Caco-2 (cell line): ENCODE data around the gene PRRG2. TPM values are rescaled to one million over a fixed set of nuclear protein-coding genes. Genes with fewer than 3 reads are reported as not detected.
"Not testable (repeated sequence)": the region's sequence is repeated elsewhere in the genome, so short reads cannot be mapped to it uniquely, and the experiment has no call there.

ENCODE experiments used
- BruUV-seq: library from RNA; stranded (reverse); fragments of 400-500 nt; replicated peaks from 2 replicates; lab custom pipeline; 2021; lab: Mats Ljungman, UMichigan
- CTCF ChIA-PET: fragments of 300-600 bp; sonication (Branson Sonifier 250); formaldehyde crosslinking; loops from one replicate; lab custom pipeline; 2022; ENCODE audit warnings: antibody characterized with exemption; lab: Charles Lee
- POLR2A ChIA-PET: fragments of 300-600 bp; sonication (Branson Sonifier 250); formaldehyde crosslinking; loops from one replicate; lab custom pipeline; 2022; ENCODE audit warnings: antibody characterized with exemption; lab: Charles Lee
- DNase-seq, 2 experiments: peaks; one replicate each; pipeline versions ENCODE4 v3.0.0 to v3.0.0-alpha.2; 2020 to 2022
- H3K27me3 ChIP-seq: replicated peaks from 2 replicates; pipeline ENCODE4 v1.6.0; 2011; ENCODE audit warnings: low read length; ENCODE audit not compliant: control insufficient read depth, insufficient read depth
- H3K36me3 ChIP-seq: 2 replicates; pipeline ENCODE4 v1.5.1; 2011; ENCODE audit warnings: low read length; ENCODE audit not compliant: control insufficient read depth, insufficient read depth
- H3K4me1 ChIP-seq: fragments of 250-450 bp; sonication (Bioruptor Pico); 2 replicates; pipeline ENCODE4 v1.5.1; 2020; ENCODE audit warnings: mild to moderate bottlenecking
- H3K4me3 ChIP-seq: 2 replicates; pipeline ENCODE4 v1.5.1; 2011; ENCODE audit warnings: low read depth, mild to moderate bottlenecking, control low read depth, low read length
- H3K9me3 ChIP-seq: fragments of 250-450 bp; sonication (Bioruptor Pico); 2 replicates; pipeline ENCODE4 v1.5.1; 2020; ENCODE audit warnings: mild to moderate bottlenecking, moderate library complexity
- H3K27ac Mint-ChIP-seq: one replicate; pipeline ENCODE4 v1.8.0; 2022; ENCODE audit warnings: mixed read lengths; ENCODE audit not compliant: unreplicated experiment
- H3K27me3 Mint-ChIP-seq: one replicate; pipeline ENCODE4 v1.8.0; 2022; ENCODE audit warnings: mixed read lengths; ENCODE audit not compliant: insufficient read depth, unreplicated experiment
- H3K36me3 Mint-ChIP-seq: one replicate; pipeline ENCODE4 v1.8.0; 2022; ENCODE audit warnings: mild to moderate bottlenecking, mixed read lengths; ENCODE audit not compliant: insufficient read depth, unreplicated experiment
- H3K4me1 Mint-ChIP-seq: one replicate; pipeline ENCODE4 v1.8.0; 2022; ENCODE audit warnings: low read depth, mixed read lengths; ENCODE audit not compliant: unreplicated experiment
- H3K4me3 Mint-ChIP-seq: one replicate; pipeline ENCODE4 v1.8.0; 2022; ENCODE audit warnings: mild to moderate bottlenecking, moderate library complexity, mixed read lengths; ENCODE audit not compliant: unreplicated experiment
- H3K9me3 Mint-ChIP-seq: one replicate; pipeline ENCODE4 v1.8.0; 2022; ENCODE audit warnings: mixed read lengths; ENCODE audit not compliant: unreplicated experiment
- CTCF ChIP-seq, 2 experiments: fragments of 200-600 bp in 1 of 2; IDR thresholded peaks; 1 replicate in 1 of 2; 2 replicates in 1 of 2; pipeline versions ENCODE4 v1.5.1 to v1.8.0; 2011 to 2022; ENCODE audit warnings: antibody characterized with exemption in 1 of 2, control low read depth in 1 of 2, inconsistent platforms in 1 of 2, low read depth in 1 of 2, low read length in 1 of 2, mild to moderate bottlenecking in 1 of 2, moderate library complexity in 1 of 2; ENCODE audit not compliant: insufficient read depth in 1 of 2, severe bottlenecking in 1 of 2, unreplicated experiment in 1 of 2
- intact Hi-C: fragments of 100-400 bp; cut with micrococcal nuclease; formaldehyde crosslinking; loops from one replicate; pipeline ENCODE4 v1.10.0; 2022; ENCODE audit not compliant: unreplicated experiment
- total RNA-seq: library from RNA; stranded (reverse); gene quantifications from 2 replicates; pipeline ENCODE4 v1.2.3, GENCODE V29; 2022

Gene PRRG2
- total RNA-seq, 1 experiment from 2014 or later = 7.7 TPM

GRCh38 chr19:49615861-49616260 is 34.7 kb downstream of the PRRG2 start:
- Mint-ChIP-seq H3K9me3 (no peaks in the 10 kb centered on the region), H3K4me1 (no peaks in the 10 kb centered on the region), H3K4me3 (no peak overlapping the region), H3K27ac (no peak overlapping the region), H3K27me3 (no peaks in the 10 kb centered on the region), H3K36me3 (peaks cover 80% of the 10 kb centered on the region)
- no peaks in the 10 kb centered on the region for H3K9me3 ChIP-seq
- ChIA-PET POLR2A (no interaction called here), CTCF (no interaction called here)
- no peak overlapping the region for H3K4me3 ChIP-seq
- no peak for TF ChIP-seq CTCF (IDR thresholded peaks at IDR 0.05; ENCODE audit: insufficient read depth in 1 of 2, low read depth in 1 of 2, low read length in 1 of 2, severe bottlenecking in 1 of 2, unreplicated experiment in 1 of 2)
- BruUV-seq = no TSS peak
- no peaks in the 10 kb centered on the region for H3K27me3 ChIP-seq
- H3K4me1 ChIP-seq = no peaks in the 10 kb centered on the region
- H3K36me3 ChIP-seq = peaks cover 8% of the 10 kb centered on the region
- no peak for DNase-seq
- intact Hi-C loops = no loop called here

GRCh38 chr19:49616532-49616931 is 35.4 kb downstream of the PRRG2 start:
- intact Hi-C loops = no loop called here
- Mint-ChIP-seq H3K27ac (no peak overlapping the region), H3K4me1 (no peaks in the 10 kb centered on the region), H3K9me3 (no peaks in the 10 kb centered on the region), H3K36me3 (peaks cover 77% of the 10 kb centered on the region), H3K27me3 (no peaks in the 10 kb centered on the region), H3K4me3 (no peak overlapping the region)
- no peak overlapping the region for H3K4me3 ChIP-seq
- no peak for DNase-seq
- peaks cover 8% of the 10 kb centered on the region for H3K36me3 ChIP-seq
- BruUV-seq = no TSS peak
- no peaks in the 10 kb centered on the region for H3K4me1 ChIP-seq
- TF ChIP-seq CTCF (IDR thresholded peaks at IDR 0.05; ENCODE audit: insufficient read depth in 1 of 2, low read depth in 1 of 2, low read length in 1 of 2, severe bottlenecking in 1 of 2, unreplicated experiment in 1 of 2) = no peak
- ChIA-PET POLR2A (no interaction called here), CTCF (no interaction called here)
- H3K27me3 ChIP-seq = no peaks in the 10 kb centered on the region
- no peaks in the 10 kb centered on the region for H3K9me3 ChIP-seq

- Mint-ChIP-seq H3K36me3 (peaks cover 80% of the 10 kb centered on the region), H3K4me3 (no peak overlapping the region), H3K9me3 (no peaks in the 10 kb centered on the region), H3K27me3 (no peaks in the 10 kb centered on the region), H3K4me1 (no peaks in the 10 kb centered on the region), H3K27ac (no peak overlapping the region)
- POLR2A ChIA-PET = no interaction called here
- intact Hi-C loops = no loop called here
- no TSS peak for BruUV-seq
- Histone ChIP-seq H3K36me3 (peaks cover 8% of the 10 kb centered on the region), H3K4me1 (no peaks in the 10 kb centered on the region), H3K27me3 (no peaks in the 10 kb centered on the region), H3K4me3 (no peak overlapping the region), H3K9me3 (no peaks in the 10 kb centered on the region)
- TF ChIP-seq CTCF (IDR thresholded peaks at IDR 0.05; ENCODE audit: insufficient read depth in 1 of 2, low read depth in 1 of 2, low read length in 1 of 2, severe bottlenecking in 1 of 2, unreplicated experiment in 1 of 2) = no peak
- no peak for DNase-seq
- CTCF ChIA-PET = no interaction called here
These were observed 35.8 kb downstream of the PRRG2 start for GRCh38 chr19:49616945-49617344.

- POLR2A ChIA-PET, intact Hi-C loops, H3K27me3 ChIP-seq, BruUV-seq, H3K4me1 ChIP-seq, H3K27ac Mint-ChIP-seq, H3K36me3 ChIP-seq, H3K27me3 Mint-ChIP-seq, H3K9me3 ChIP-seq, H3K4me3 ChIP-seq, H3K4me1 Mint-ChIP-seq, H3K4me3 Mint-ChIP-seq, H3K9me3 Mint-ChIP-seq, DNase-seq: not testable (repeated sequence)
- peaks cover 79% of the 10 kb centered on the region for H3K36me3 Mint-ChIP-seq
- CTCF ChIA-PET = interaction anchor here (0.7 kb wide), 1 partner anchor 146 kb away, joined by 3 read pairs; no protein-coding TSS in a partner anchor
These were observed 36.7 kb downstream of the PRRG2 start for GRCh38 chr19:49617860-49618259.
